SK-N-SH treated with all-trans-retinoic acid at 6 μM for 48 hours (cell line): ENCODE measurements around the gene HIP1.

ENCODE experiments used
- ARNTL ChIP-seq: fragments of 450-650 bp; formaldehyde crosslinking; IDR thresholded peaks from 2 replicates; pipeline ENCODE4 v1.5.0; 2020; ENCODE audit warnings: low read depth, mild to moderate bottlenecking, moderate library complexity, borderline replicate concordance
- PATZ1 ChIP-seq: fragments of 250-450 bp; sonication (Bioruptor Pico); IDR thresholded peaks from 2 replicates; pipeline ENCODE4 v1.8.0; 2020; ENCODE audit warnings: mild to moderate bottlenecking, moderate library complexity, borderline replicate concordance

GRCh38 chr7:75626954-75627353 is 111.8 kb downstream of the HIP1 start:
- TF ChIP-seq PATZ1 (CRISPR knock-in tag): no peak
- TF ChIP-seq ARNTL (CRISPR knock-in tag): no peak
